Activated CD4-positive, alpha-beta T cell treated with anti-CD3 and anti-CD28 coated beads, Interleukin-2, amount 50 U/mL, for 4 hours (primary cell): Measurements from ENCODE around the gene TNS3.
"Not testable (repeated sequence)": the region's sequence is repeated elsewhere in the genome, so short reads cannot be mapped to it uniquely, and the experiment has no call there.

Experiments
- DNase-seq, 2 experiments: peaks; one replicate each; pipeline ENCODE4 v3.0.0-alpha.2; 2020

TNS3 gene

DNA sequence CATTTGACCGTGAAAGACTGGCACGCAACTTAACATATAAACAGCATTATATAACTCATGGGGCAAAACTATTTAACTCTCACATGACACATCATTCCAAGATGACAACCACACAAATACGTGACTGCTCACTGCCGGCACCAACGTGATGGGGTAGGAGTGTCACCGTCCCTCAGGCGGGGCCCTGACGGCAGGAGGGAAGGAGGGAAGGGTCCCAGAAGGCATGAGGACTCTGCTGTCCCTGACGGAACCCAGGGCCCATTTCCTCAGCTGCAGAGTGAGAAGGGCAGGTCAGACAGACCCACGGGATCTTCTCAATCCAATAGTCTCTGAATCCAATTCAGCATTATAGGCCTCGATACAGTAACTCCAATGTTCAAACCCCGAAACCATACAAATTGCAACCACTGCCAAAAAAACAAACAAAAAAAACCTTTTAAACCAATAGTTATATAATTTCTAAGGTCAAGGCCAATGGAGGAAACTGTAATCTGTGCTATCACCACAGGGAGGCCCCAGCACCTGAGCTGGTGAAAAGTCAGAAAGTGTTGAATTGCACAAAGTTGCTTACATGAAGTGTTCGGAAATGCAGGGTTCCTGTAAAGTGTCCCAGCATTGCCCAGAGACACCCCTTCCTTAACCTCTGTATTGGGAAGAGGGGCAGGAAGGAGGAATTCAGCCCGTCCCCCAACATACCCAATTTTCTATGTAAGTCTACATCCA, 137.4 kb downstream of the TNS3 start:
- no peak for DNase-seq

- no peak for DNase-seq
These were observed 138.9 kb downstream of the TNS3 start for GRCh38 chr7:47443049-47443448.

DNA sequence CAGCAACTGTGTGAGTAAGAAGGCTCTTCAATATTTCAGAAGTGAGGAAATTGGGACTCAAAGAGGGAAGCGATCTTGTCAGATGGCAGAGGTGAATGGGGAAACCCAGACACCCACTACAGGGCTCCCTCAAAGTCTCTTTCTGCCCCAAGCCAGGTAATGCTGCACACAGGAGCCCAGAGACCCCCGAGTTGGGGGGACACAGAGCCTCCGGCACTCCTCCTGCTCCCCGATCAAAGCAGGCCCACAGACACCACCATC, 139.4 kb downstream of the TNS3 start:
- DNase-seq, result no peak

GRCh38 chr7:47441796-47442604, 139.9 kb downstream of the TNS3 start:
- DNase-seq, result no peak

- DNase-seq, result not testable (repeated sequence)
These were observed 140.9 kb downstream of the TNS3 start for GRCh38 chr7:47441048-47441447.

DNA sequence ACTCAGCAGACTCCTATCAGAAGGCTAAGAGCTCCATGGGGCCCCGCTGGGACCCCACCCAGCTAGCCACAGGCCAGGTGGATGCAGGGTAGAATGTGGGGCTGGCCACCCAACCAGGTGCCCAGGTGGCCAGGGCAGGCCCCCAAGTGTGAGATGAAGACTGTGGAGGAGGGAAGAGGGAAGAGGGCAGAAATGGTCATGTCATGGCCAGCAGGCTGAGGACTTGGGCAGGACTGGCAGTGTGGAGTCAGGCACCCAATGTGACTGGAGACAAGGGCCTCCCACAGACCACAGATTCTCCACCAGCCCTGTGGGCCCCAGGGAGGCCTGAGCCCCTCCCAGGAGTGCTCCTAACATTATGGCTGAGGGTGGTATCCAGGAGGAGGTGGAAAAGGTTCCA, 141.6 kb downstream of the TNS3 start:
- no peak for DNase-seq

DNA sequence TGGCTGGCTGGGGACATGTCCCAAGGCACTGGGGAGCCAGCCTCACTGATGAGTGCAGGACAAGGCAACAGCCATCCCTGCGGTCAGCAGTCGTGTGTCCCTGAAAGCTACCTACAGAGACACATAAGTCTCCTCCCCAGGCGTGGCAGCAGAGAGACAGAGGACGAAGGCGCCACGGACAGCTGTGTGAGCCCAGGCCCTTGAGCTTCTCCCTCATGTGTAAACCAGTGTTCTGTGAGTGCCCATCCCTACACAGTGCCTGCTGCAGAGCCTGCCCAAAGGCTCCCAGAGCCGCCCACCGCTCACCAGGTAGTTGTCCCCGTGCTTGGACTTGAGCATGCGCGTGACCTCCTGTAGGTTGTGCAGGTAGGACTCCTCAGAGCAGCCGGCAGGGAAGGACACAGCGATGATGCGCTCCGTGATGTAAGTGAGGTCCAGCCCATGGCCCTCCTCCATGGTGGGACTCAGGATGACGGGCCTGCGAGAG, 142.7 kb downstream of the TNS3 start:
- no peak for DNase-seq

DNA sequence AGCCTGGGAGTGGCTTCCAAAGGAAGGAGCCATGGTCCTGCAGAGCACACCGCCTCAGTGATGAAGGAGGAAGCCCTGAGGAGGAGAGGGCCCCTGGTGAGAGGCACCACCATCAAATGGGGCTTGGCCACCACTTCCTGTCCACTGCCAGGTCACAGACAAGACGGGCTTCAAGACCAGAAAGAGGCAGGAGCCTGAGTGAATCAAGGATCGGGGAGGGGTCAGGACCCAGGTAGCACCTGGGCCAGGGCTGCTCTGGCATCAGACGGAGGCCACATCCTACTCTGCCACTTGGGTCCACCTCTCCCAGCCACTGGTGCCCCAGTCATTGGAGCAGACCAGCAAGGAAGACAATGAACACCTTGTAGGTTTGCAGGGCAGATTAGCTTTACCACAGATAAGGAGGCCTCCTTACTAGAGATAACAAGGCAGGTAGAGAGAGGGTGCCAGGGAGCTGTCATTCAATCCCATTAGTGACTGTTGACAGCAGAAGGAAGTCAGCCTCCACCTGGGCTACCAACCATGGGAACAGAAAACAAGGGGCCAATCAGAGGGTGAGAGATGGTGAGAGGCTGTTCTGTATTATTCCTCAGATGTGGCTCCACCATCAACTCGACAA, 143.4 kb downstream of the TNS3 start:
- no peak for DNase-seq

- DNase-seq, result no peak
These were observed 146.0 kb downstream of the TNS3 start for GRCh38 chr7:47435889-47436312.

GRCh38 chr7:47433564-47433895, 148.4 kb downstream of the TNS3 start:
- no peak for DNase-seq

GRCh38 chr7:47432671-47433563, 149.0 kb downstream of the TNS3 start:
- no peak for DNase-seq

DNA sequence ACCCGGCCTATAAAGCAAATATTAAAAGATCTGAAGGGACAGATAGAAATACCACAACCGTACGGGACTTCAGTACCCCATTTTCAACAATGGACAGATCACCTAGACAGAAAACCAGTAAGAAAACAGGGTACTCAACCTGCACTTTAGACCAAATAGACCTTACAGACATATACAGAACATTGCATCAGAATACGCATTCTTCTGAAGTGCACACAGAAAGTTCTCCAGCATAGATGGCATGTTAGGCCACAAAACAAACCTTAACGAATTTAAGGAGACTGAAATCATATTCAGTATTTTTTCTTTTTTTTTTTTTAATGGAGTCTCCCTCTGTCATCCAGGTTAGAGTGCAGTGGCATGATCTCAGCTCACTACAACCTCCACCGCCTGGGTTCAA, 151.5 kb downstream of the TNS3 start:
- DNase-seq, result no peak

GRCh38 chr7:47428768-47429472, 153.0 kb downstream of the TNS3 start:
- DNase-seq, result no peak

DNA sequence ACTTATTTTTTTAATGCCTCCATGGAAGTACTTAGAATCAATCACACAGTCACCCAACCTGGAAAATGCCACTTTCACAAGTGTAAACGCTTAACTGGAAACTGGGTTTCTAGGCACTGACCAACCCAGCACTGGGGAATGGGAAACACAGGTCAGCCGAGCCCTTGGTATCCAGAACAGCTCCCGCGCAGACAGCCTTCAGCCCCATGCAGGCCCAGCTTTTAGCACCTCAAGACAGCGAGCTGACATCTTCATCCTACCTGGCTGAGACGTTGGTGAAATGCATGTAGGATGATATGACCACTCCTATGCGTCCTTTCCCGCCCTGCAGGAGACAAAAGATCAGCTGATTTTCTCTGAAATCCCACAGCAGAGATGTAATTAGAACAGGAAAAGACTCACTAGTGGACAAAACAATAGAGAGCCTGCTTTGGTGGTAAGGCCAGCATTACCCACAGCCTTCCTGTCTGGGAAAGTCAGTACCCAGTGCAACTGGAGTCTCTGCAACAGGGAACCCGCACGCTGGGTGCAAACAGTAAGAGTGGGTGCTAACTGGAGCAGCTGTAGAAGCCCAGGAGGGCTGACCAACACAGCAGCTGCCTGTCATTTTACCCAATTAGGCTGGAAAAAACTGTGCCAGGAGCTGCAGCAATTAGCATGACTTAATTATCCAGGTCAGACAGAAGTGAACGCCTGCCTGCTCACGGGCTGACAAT, 153.7 kb downstream of the TNS3 start:
- DNase-seq, result no peak

DNA sequence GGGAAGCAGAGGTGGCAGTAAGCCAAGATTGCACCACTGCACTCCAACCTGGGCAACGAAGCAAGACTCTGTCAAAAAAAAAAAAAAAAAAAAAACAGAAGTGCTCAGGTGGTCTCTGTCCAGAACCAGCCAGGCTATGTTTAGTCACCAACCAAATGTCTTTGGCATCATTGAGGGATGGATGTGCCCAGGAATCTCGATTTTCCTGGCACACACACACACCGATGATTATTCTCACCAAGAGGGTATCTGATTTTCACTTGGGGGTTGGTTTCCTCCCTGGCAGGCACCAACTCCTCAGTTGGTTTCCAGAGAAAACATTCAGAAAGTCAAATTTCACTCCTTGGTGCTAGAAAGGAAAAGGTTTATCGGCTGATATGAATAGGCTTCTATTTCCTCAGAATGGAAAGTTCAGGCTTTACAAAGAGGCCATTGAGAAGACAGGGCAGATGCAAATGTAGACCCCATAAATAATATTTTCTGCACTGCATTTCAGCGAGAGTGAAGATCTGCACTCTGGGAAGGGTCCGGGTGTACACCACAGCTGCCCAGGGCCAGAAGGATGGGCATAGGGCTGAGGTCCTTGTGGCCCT, 154.8 kb downstream of the TNS3 start:
- no peak for DNase-seq

- DNase-seq, result no peak
These were observed 157.4 kb downstream of the TNS3 start for GRCh38 chr7:47424523-47424922.

DNA sequence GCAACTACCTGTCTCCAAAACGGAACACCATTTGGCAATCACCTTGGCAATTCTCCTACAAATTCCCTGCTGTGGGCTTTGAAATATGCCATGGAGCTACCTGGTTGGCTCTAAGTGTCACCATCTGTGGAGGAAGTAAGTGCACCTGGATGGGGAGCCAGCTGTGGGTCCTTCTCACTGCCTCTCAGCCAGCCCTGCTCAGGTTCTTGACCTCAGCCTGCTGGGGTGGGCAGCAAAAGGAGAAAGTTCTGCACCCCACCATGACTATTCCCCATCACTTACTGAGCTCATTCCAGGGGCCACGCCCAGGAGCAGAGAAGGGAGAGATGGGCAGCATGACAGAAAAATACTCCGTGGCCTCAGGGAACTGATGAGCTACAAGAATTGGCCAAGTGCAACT, 158.7 kb downstream of the TNS3 start:
- DNase-seq, result no peak

GRCh38 chr7:47422611-47423010, 159.3 kb downstream of the TNS3 start:
- DNase-seq, result no peak

DNA sequence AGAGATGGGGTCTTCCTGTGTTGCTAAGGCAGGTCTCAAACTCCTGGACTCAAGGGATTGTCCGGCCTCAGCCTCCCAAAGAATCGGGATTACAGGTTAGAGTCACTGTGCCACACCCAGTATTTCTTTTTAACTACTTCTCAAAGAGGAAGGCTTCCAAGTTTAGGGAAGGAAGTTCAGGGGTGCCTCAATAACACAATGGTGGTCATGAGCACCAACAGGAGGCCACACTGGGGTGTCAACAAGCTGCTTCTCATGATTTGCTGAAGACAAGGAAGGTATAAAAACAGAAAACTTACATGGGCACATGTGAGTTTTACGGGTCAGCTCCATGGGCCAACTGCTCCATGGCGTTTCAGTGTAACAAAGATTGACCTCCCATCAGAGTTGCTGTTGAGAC, 160.5 kb downstream of the TNS3 start:
- DNase-seq, result no peak

GRCh38 chr7:47420122-47420780, 161.7 kb downstream of the TNS3 start:
- no peak for DNase-seq

DNA sequence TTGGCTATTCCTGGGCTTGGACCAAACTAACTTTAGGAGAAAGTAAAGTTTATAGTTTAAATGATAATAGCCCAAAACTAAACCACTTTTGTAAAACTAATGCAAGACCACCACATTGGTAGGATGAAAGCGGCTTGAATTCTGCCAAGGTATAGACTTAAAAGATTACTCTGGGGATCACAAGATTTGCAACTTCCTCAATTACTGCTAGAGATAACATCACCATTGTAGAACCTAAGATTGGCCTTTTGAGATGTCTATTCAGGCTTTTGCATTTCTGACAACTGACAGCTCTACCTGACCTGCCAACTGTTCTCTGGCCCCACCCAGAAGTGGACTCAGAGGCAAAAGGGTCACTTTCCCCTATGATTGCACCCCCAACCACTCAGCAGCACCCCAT, 162.4 kb downstream of the TNS3 start:
- no peak for DNase-seq
